ENCODE measurements around the gene GSC2. TPM values are rescaled to one million over a fixed set of nuclear protein-coding genes. Genes with fewer than 3 reads are reported as not detected.

Gene GSC2
- total and polyA plus RNA-seq, 2 of the 4 experiments (the other 2 are of a cell fraction) = not detected

GRCh38 chr22:19169947-19170318 is 19.8 kb upstream of the GSC2 start:
- Histone ChIP-seq H2AK9ac (replicated peaks; ENCODE audit: low read depth, low read length, poor library complexity) (peak overlapping the region; percentile 85), H2AK5ac (ENCODE audit: low read depth, low read length) (no peak overlapping the region), H2AFZ (replicated peaks; ENCODE audit: low read length, poor library complexity) (no peak overlapping the region), H3K9ac (ENCODE audit: low read depth, low read length) (no peak overlapping the region), H3K4me2 (ENCODE audit: low read depth, low read length) (no peak overlapping the region; the same call in 1 of the 2 replicates), H3K18ac (ENCODE audit: low read depth, low read length) (no peak overlapping the region), H3K56ac (ENCODE audit: extremely low read depth, insufficient read depth, low read length) (no peak overlapping the region), H2BK15ac (ENCODE audit: low read depth, low read length) (no peak overlapping the region), H4K20me1 (ENCODE audit: insufficient read depth, low read length) (peaks cover 6% of the 10 kb centered on the region; the same call in 1 of the 2 replicates), H4K8ac (ENCODE audit: low read depth in 2 of 2, low read length in 2 of 2) (peak overlapping the region in 1 of 2 experiments; percentile 60; a peak in 1 of 4 replicates), H3K27ac (ENCODE audit: insufficient read depth, low read length) (no peak overlapping the region), H2BK20ac (ENCODE audit: low read depth, low read length) (no peak overlapping the region), H3K4ac (ENCODE audit: low read depth, low read length) (no peak overlapping the region), H3K9me1 (ENCODE audit: insufficient read depth, low read length) (peaks cover 20% of the 10 kb centered on the region), H3K27me3 (ENCODE audit: control insufficient read depth, insufficient read depth, low read length) (peaks cover 33% of the 10 kb centered on the region), H2BK5ac (ENCODE audit: low read depth, low read length, poor library complexity, severe bottlenecking) (no peak overlapping the region), H3K23ac (ENCODE audit: low read depth, low read length) (no peak overlapping the region), H4K91ac (ENCODE audit: insufficient read depth, low read depth, low read length) (no peak overlapping the region), H4K5ac (ENCODE audit: low read depth, low read length) (no peak overlapping the region), H3K9me3 (ENCODE audit: control insufficient read depth, insufficient read depth, low read length) (no peaks in the 10 kb centered on the region), H3K4me1 (ENCODE audit: control insufficient read depth, insufficient read depth, low read length) (peaks cover 24% of the 10 kb centered on the region), H3K36me3 (ENCODE audit: control insufficient read depth, insufficient read depth, low read length) (no peaks in the 10 kb centered on the region), H2BK120ac (ENCODE audit: low read depth, low read length) (no peak overlapping the region), H3K79me1 (ENCODE audit: low read depth in 1 of 2, low read length in 2 of 2) (peaks cover 12 to 45% of the 10 kb centered on the region in 2 experiments), H3K14ac (replicated peaks; ENCODE audit: low read depth, low read length) (no peak overlapping the region), H3K4me3 (ENCODE audit: insufficient read depth, low read depth, low read length) (no peak overlapping the region; the same call in 1 of the 2 replicates)
- ATAC-seq (ENCODE audit: low read depth) (no peak), DNase-seq (no peak)
- ChIA-PET CTCF (no interaction called here), POLR2A (ENCODE audit: unreplicated experiment) (no interaction called here)
- 39% methylated on average over 5 of the region's 7 CpGs; no CpG with 5 or more reads in 1 of the 2 experiments for WGBS, 2 experiments (ENCODE audit: extremely low coverage in 2 of 2, insufficient read length in 1 of 2)
- in situ Hi-C loops (cut with MboI; ENCODE audit: low sequenced_read_pairs) (no loop called here), intact Hi-C loops (cut with micrococcal nuclease) (no loop called here), dilution Hi-C loops (cut with HindIII; ENCODE audit: low sequenced_read_pairs, unreplicated experiment) (no loop called here)
- no TSS peak for BruUV-seq (replicated peaks)
- TF ChIP-seq BHLHE40 (IDR thresholded peaks at IDR 0.05; ENCODE audit: low read depth, low read length) (no peak), NFE2L2 (IDR thresholded peaks at IDR 0.05; ENCODE audit: low read depth, low read length) (no peak), POLR2A (IDR thresholded peaks at IDR 0.05; ENCODE audit: low read depth, low read length) (no peak), RFX5 (IDR thresholded peaks at IDR 0.05; ENCODE audit: low read depth, low read length) (no peak), MXI1 (IDR thresholded peaks at IDR 0.05; ENCODE audit: borderline replicate concordance, low read depth, low read length) (no peak), CTCF (conservative IDR thresholded peaks at IDR 0.05; ENCODE audit: low read depth, low read length) (no peak), CHD1 (IDR thresholded peaks at IDR 0.05; ENCODE audit: low read depth, low read length) (no peak), SMC3 (IDR thresholded peaks at IDR 0.05; ENCODE audit: low read depth, low read length) (no peak), MAZ (IDR thresholded peaks at IDR 0.05; ENCODE audit: borderline replicate concordance, low read depth, low read length) (no peak), CEBPB (IDR thresholded peaks at IDR 0.05; ENCODE audit: low read depth, low read length) (no peak), ELK1 (IDR thresholded peaks at IDR 0.05; ENCODE audit: borderline replicate concordance, low read depth, low read length) (no peak), MAFK (IDR thresholded peaks at IDR 0.05; ENCODE audit: low read depth, low read length) (no peak), FOS (IDR thresholded peaks at IDR 0.05; ENCODE audit: low read depth, low read length) (no peak), RAD21 (IDR thresholded peaks at IDR 0.05; ENCODE audit: low read length) (no peak), RCOR1 (IDR thresholded peaks at IDR 0.05; ENCODE audit: insufficient replicate concordance, low read length) (no peak), USF2 (IDR thresholded peaks at IDR 0.05; ENCODE audit: low read depth, low read length) (no peak)

Measured in IMR-90 (cell line).